ENCODE data around the gene ZNF587B.
A peak's percentile ranks its signal among the peaks of the same experiment; 100 is the strongest.
"Not testable (repeated sequence)": the region's sequence is repeated elsewhere in the genome, so short reads cannot be mapped to it uniquely, and the experiment has no call there.

The ZNF587B gene

GRCh38 chr19:57850553-57851017, 20.5 kb downstream of the ZNF587B start:
- peaks cover 20% of the 10 kb centered on the region for H3K36me3 ChIP-seq
- DNase-seq: peak; percentile 23

DNA sequence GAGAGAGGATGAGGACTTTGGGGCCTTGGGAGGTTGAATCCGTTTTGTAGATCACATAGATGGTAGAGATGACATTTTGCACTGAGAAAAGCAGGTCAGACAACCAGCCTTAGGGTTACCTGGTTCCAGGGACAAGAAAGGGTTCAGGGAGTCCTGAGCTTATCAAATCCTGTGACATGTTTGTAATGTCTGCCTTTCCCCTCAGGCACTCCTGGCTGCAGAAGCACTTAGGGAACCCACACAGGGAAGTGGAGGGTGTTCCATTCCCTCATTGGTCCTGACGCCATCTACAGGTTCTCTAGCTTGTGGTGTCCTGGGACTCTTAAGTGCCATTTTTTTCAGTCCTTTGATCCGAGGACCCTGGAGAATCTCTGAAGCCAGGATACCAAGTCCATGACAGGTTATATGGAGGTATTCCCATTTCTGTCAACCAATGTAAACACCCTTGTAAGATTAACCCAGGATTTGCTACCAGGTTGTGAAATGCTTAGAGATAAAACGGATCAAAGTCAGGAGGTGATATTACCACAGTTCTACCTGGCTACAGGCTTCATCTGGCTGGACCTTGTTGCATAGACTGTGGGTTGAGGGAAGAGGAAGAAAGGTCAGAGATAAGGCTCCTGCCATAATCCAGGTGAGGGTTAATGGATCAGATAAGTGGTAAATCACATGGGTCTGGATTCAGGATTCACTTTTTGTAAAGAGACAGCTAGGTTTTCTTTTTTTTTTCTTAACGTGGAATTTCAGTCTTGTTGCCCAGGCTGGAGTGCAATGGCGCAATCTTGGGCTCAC, 21.9 kb downstream of the ZNF587B start:
- H3K27me3 ChIP-seq; H3K9me3 ChIP-seq; H3K4me1 ChIP-seq; H3K4me3 ChIP-seq (ENCODE audit: low read depth, low read length); DNase-seq: not testable (repeated sequence)
- peaks cover 30% of the 10 kb centered on the region for H3K36me3 ChIP-seq

More at GRCh38 chr19:57850553-57851017, 20.5 kb downstream of the ZNF587B start:
- Histone ChIP-seq H3K27me3 (no peaks in the 10 kb centered on the region), H3K9me3 (no peaks in the 10 kb centered on the region), H3K4me1 (no peaks in the 10 kb centered on the region), H3K4me3 (ENCODE audit: low read depth, low read length) (peak overlapping the region; percentile 84)
- TF ChIP-seq CTCF (IDR thresholded peaks at IDR 0.05; ENCODE audit: low read depth, low read length): no peak

GRCh38 chr19:57854117-57854516, 24.0 kb downstream of the ZNF587B start:
- H3K4me1 ChIP-seq; H3K9me3 ChIP-seq; H3K27me3 ChIP-seq; DNase-seq; H3K4me3 ChIP-seq (ENCODE audit: low read depth, low read length): not testable (repeated sequence)
- peaks cover 39% of the 10 kb centered on the region for H3K36me3 ChIP-seq

DNA sequence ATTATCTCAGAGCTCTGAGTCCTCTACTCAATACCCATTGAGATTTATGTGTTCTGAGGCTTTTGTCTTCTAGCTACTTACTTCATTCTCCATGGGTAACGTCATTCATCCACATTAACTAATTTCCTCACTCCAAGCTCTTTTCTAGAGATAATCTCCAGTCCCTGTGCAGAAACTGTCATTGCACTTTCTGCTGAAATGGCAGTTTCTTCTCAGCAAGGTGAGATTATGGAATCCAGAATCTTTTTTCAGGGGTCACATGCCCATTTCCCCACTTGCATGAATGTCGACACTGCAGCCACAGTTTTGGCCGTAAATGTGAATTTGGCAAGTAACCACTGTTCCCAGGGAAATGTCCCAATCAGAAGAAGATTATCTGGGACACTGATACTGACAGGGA, 32.3 kb downstream of the ZNF587B start:
- not testable (repeated sequence) for H3K4me1 ChIP-seq; H3K9me3 ChIP-seq; H3K27me3 ChIP-seq; H3K4me3 ChIP-seq (ENCODE audit: low read depth, low read length); DNase-seq
- H3K36me3 ChIP-seq: peaks cover 63% of the 10 kb centered on the region

- Histone ChIP-seq H3K9me3 (no peaks in the 10 kb centered on the region; the same call in 1 of the 2 replicates), H3K27me3 (no peaks in the 10 kb centered on the region), H3K4me3 (ENCODE audit: low read depth, low read length) (no peak overlapping the region), H3K4me1 (no peaks in the 10 kb centered on the region), H3K36me3 (peaks cover 69% of the 10 kb centered on the region)
- no peak for TF ChIP-seq CTCF (IDR thresholded peaks at IDR 0.05; ENCODE audit: low read depth, low read length)
- no peak for DNase-seq
These were observed 37.9 kb downstream of the ZNF587B start for GRCh38 chr19:57867868-57868492.

GRCh38 chr19:57869655-57870054, 39.6 kb downstream of the ZNF587B start:
- not testable (repeated sequence) for H3K4me1 ChIP-seq; H3K27me3 ChIP-seq; H3K4me3 ChIP-seq (ENCODE audit: low read depth, low read length); DNase-seq; H3K9me3 ChIP-seq
- H3K36me3 ChIP-seq: peaks cover 71% of the 10 kb centered on the region

GRCh38 chr19:57870225-57870624, 40.1 kb downstream of the ZNF587B start:
- Histone ChIP-seq H3K4me1 (no peaks in the 10 kb centered on the region), H3K27me3 (no peaks in the 10 kb centered on the region), H3K36me3 (peaks cover 69% of the 10 kb centered on the region), H3K4me3 (ENCODE audit: low read depth, low read length) (no peak overlapping the region), H3K9me3 (no peaks in the 10 kb centered on the region; the same call in 1 of the 2 replicates)
- no peak for TF ChIP-seq CTCF (IDR thresholded peaks at IDR 0.05; ENCODE audit: low read depth, low read length)
- no peak for DNase-seq

DNA sequence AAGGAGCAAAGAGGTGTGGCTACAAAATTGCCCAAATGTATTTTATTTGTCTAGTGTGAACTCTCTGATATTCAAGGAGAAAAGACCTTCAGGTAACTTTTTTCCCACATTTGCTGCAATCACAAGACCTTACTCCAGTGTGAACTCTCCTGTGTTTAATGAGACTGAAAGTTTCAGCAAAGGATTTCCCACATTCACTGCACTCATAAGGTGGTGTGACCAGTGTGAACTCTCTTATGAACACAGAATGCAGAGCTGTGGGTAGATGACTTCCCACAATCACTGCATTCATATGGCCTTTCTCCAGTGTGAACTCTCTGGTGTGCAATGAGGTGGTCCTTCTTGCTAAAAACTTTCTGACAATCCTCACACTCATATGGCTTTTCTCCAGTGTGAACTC, 42.4 kb downstream of the ZNF587B start:
- no peaks in the 10 kb centered on the region for H3K4me1 ChIP-seq
- no peak for DNase-seq
- H3K27me3 ChIP-seq: no peaks in the 10 kb centered on the region
- TF ChIP-seq CTCF (IDR thresholded peaks at IDR 0.05; ENCODE audit: low read depth, low read length): no peak
- H3K36me3 ChIP-seq: peaks cover 70% of the 10 kb centered on the region
- H3K9me3 ChIP-seq: peaks cover 1% of the 10 kb centered on the region; the same call in 1 of the 2 replicates
- H3K4me3 ChIP-seq (ENCODE audit: low read depth, low read length): no peak overlapping the region

- not testable (repeated sequence) for H3K9me3 ChIP-seq; H3K27me3 ChIP-seq; H3K4me1 ChIP-seq; H3K4me3 ChIP-seq (ENCODE audit: low read depth, low read length); DNase-seq
- H3K36me3 ChIP-seq: peaks cover 67% of the 10 kb centered on the region
These were observed 44.0 kb downstream of the ZNF587B start for GRCh38 chr19:57873883-57874799.
